GM23248 (cell line): ENCODE results near the gene CCR3. TPM values are rescaled to one million over a fixed set of nuclear protein-coding genes. Genes with fewer than 3 reads are reported as not detected.

ENCODE experiments used
- DNase-seq: peaks from one replicate; pipeline ENCODE4 v3.0.0-alpha.2; 2015
- H2AFZ ChIP-seq: fragments of 200-600 bp; sonication (generic); 2 replicates; pipeline ENCODE4 v1.6.1; 2016; ENCODE audit warnings: antibody characterized with exemption
- H3F3A ChIP-seq: fragments of 200-600 bp; sonication (generic); 2 replicates; pipeline ENCODE4 v1.6.1; 2016; ENCODE audit warnings: mild to moderate bottlenecking, antibody characterized with exemption, mixed run types; ENCODE audit not compliant: insufficient read depth
- H3K27ac ChIP-seq: fragments of 200-600 bp; sonication (generic); 2 replicates; pipeline ENCODE4 v1.5.1; 2016; ENCODE audit warnings: mild to moderate bottlenecking
- H3K27me3 ChIP-seq: fragments of 200-600 bp; sonication (generic); replicated peaks from 2 replicates; pipeline ENCODE4 v1.6.1; 2016; ENCODE audit warnings: mild to moderate bottlenecking; ENCODE audit not compliant: insufficient read depth
- H3K36me3 ChIP-seq: fragments of 200-600 bp; sonication (generic); 2 replicates; pipeline ENCODE4 v1.6.1; 2016; ENCODE audit warnings: low read depth, mild to moderate bottlenecking
- H3K4me1 ChIP-seq: fragments of 200-600 bp; sonication (generic); 2 replicates; pipeline ENCODE4 v1.6.1; 2016; ENCODE audit warnings: mild to moderate bottlenecking; ENCODE audit not compliant: insufficient read depth
- H3K4me2 ChIP-seq: fragments of 200-600 bp; sonication (generic); one replicate; pipeline ENCODE4 v1.6.1; 2016; ENCODE audit warnings: mild to moderate bottlenecking; ENCODE audit not compliant: unreplicated experiment
- H3K4me3 ChIP-seq: fragments of 200-600 bp; sonication (generic); 2 replicates; pipeline ENCODE4 v1.5.1; 2016; ENCODE audit warnings: mild to moderate bottlenecking
- H3K79me2 ChIP-seq: fragments of 200-600 bp; sonication (generic); 2 replicates; pipeline ENCODE4 v1.6.1; 2016; ENCODE audit warnings: mild to moderate bottlenecking; ENCODE audit not compliant: insufficient read depth
- H3K9ac ChIP-seq: fragments of 200-600 bp; sonication (generic); 2 replicates; pipeline ENCODE4 v1.6.1; 2016; ENCODE audit warnings: mild to moderate bottlenecking
- H3K9me2 ChIP-seq: fragments of 200-600 bp; sonication (generic); 2 replicates; pipeline ENCODE4 v1.6.1; 2016; ENCODE audit warnings: mixed run types, mild to moderate bottlenecking, moderate library complexity; ENCODE audit not compliant: insufficient read depth
- H3K9me3 ChIP-seq: fragments of 200-600 bp; sonication (generic); one replicate; pipeline ENCODE4 v1.6.1; 2017; ENCODE audit warnings: low read depth
- H4K20me1 ChIP-seq: fragments of 200-600 bp; sonication (generic); 2 replicates; pipeline ENCODE4 v1.6.0; 2016; ENCODE audit not compliant: insufficient read depth
- EZH2 ChIP-seq: fragments of 200-600 bp; sonication (generic); IDR thresholded peaks from 2 replicates; pipeline ENCODE4 v1.6.1; 2018; ENCODE audit warnings: antibody characterized with exemption, mild to moderate bottlenecking; ENCODE audit not compliant: insufficient read depth, poor library complexity, severe bottlenecking
- EZH2phosphoT487 ChIP-seq: fragments of 200-600 bp; sonication (generic); IDR thresholded peaks from 2 replicates; pipeline ENCODE4 v1.6.1; 2018; ENCODE audit warnings: antibody characterized with exemption, moderate library complexity, mild to moderate bottlenecking, low read depth; ENCODE audit not compliant: insufficient read depth
- WGBS, 2 experiments: methylation state at CpG; one replicate each; pipeline ENCODE4 v1.1.6; 2015 to 2017; ENCODE audit warnings: low lambda C conversion rate in 2 of 2, low coverage in 1 of 2; ENCODE audit errors: missing lambda C conversion rate in 2 of 2; 5-methylcytosine and 5-hydroxymethylcytosine counted together
- in situ Hi-C: fragments of 300-500 bp; cut with MboI; formaldehyde crosslinking; loops from 2 replicates; pipeline ENCODE4 v1.15.0; 2020
- polyA plus RNA-seq: library from polyadenylated mRNA; unstranded; fragments of >200 nt; fragmentation: Nextera tagmentation; extraction: Ambion mirVana; gene quantifications from 2 replicates; pipeline ENCODE4 v1.2.1, GENCODE V29; 2016
- total RNA-seq: library from RNA; depleted of rRNA; stranded (reverse); fragments of >200 nt; shearing (Covaris generic); gene quantifications from 2 replicates; pipeline ENCODE4 v1.2.3, GENCODE V29; 2014

The CCR3 gene
- total and polyA plus RNA-seq, 2 experiments from 2014 or later, result not detected

- H3K4me2 ChIP-seq, result no peak overlapping the region
- no peak for DNase-seq
- H3K79me2 ChIP-seq, result no peaks in the 10 kb centered on the region
- TF ChIP-seq EZH2 (no peak), EZH2phosphoT487 (no peak)
- H3K4me1 ChIP-seq, result no peaks in the 10 kb centered on the region
- in situ Hi-C loops, result no loop called here
- H3K4me3 ChIP-seq, result no peak overlapping the region
- no peaks in the 10 kb centered on the region for H3K36me3 ChIP-seq
- H3K9me2 ChIP-seq, result no peaks in the 10 kb centered on the region
- H3K9ac ChIP-seq, result no peak overlapping the region
- 11 to 27% methylated on average over 3 of the region's 3 CpGs for WGBS, 2 experiments
- no peaks in the 10 kb centered on the region for H3F3A ChIP-seq
- no peaks in the 10 kb centered on the region for H4K20me1 ChIP-seq
- H3K27me3 ChIP-seq, result peaks cover 26% of the 10 kb centered on the region
- H2AFZ ChIP-seq, result no peak overlapping the region
- H3K9me3 ChIP-seq, result no peaks in the 10 kb centered on the region
- no peak overlapping the region for H3K27ac ChIP-seq
These were observed 58.2 kb downstream of the CCR3 start for GRCh38 chr3:46300461-46300789.

DNA sequence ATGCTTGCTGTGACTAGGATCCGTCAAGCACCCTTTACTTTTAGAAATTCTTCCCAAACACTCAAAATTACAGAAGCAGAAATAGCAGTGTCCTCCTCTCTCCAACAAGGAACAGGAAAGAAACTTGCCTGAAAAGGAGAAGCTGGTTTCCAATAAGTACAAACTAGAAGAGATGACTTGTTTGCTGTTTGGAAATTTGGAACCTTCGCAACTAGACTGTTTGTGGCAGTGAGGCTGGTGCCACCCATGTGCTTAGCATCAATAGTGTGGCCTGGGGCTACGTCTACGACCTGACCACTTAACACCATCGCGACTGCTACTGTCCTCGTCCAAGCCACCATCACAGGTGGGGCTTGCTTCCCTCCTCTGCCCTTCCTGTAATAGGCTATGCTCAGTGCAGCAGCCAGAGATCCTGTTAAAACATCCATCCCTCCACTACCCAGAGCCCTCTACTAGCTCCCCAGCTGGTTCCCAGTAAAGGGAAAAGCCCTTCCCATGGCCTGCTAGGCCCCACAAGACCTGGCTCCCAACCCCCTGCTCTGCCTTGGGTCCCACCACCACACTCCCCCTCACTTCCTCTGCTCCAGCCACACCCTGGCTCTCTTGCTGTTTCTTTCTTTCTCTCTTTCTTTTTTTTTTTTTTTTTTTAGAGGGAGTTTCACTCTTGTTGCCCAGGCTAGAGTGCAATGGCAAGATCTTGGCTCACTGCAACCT, 59.0 kb downstream of the CCR3 start:
- TF ChIP-seq EZH2phosphoT487 (no peak), EZH2 (no peak)
- no peak overlapping the region for H2AFZ ChIP-seq
- no peaks in the 10 kb centered on the region for H3F3A ChIP-seq
- WGBS, 2 experiments, result 66% methylated on average over 7 of the region's 7 CpGs
- H3K79me2 ChIP-seq, result no peaks in the 10 kb centered on the region
- H3K9me3 ChIP-seq, result no peaks in the 10 kb centered on the region
- no peak for DNase-seq
- no peak overlapping the region for H3K27ac ChIP-seq
- H3K9me2 ChIP-seq, result no peaks in the 10 kb centered on the region
- H4K20me1 ChIP-seq, result no peaks in the 10 kb centered on the region
- peaks cover 31% of the 10 kb centered on the region for H3K27me3 ChIP-seq
- H3K4me3 ChIP-seq, result no peak overlapping the region
- no peaks in the 10 kb centered on the region for H3K36me3 ChIP-seq
- in situ Hi-C loops, result no loop called here
- H3K4me1 ChIP-seq, result no peaks in the 10 kb centered on the region
- H3K4me2 ChIP-seq, result no peak overlapping the region
- no peak overlapping the region for H3K9ac ChIP-seq

GRCh38 chr3:46303240-46303639, 61.0 kb downstream of the CCR3 start:
- no peaks in the 10 kb centered on the region for H3K36me3 ChIP-seq
- no peaks in the 10 kb centered on the region for H3K9me3 ChIP-seq
- no peak overlapping the region for H3K27ac ChIP-seq
- H3K79me2 ChIP-seq, result no peaks in the 10 kb centered on the region
- H3K27me3 ChIP-seq, result peaks cover 38% of the 10 kb centered on the region
- no peaks in the 10 kb centered on the region for H4K20me1 ChIP-seq
- DNase-seq, result no peak
- no peak overlapping the region for H3K4me3 ChIP-seq
- no peak overlapping the region for H2AFZ ChIP-seq
- H3K9ac ChIP-seq, result no peak overlapping the region
- TF ChIP-seq EZH2phosphoT487, result no peak
- TF ChIP-seq EZH2, result no peak
- no peaks in the 10 kb centered on the region for H3K4me1 ChIP-seq
- no peaks in the 10 kb centered on the region for H3F3A ChIP-seq
- H3K9me2 ChIP-seq, result no peaks in the 10 kb centered on the region
- in situ Hi-C loops, result no loop called here
- WGBS, 2 experiments, result 63 to 65% methylated on average over 3 of the region's 3 CpGs
- no peak overlapping the region for H3K4me2 ChIP-seq

- no peak overlapping the region for H3K27ac ChIP-seq
- H3K9me2 ChIP-seq, result no peaks in the 10 kb centered on the region
- WGBS, 2 experiments, result 80 to 86% methylated on average over 3 of the region's 3 CpGs
- H3F3A ChIP-seq, result no peaks in the 10 kb centered on the region
- no peaks in the 10 kb centered on the region for H3K9me3 ChIP-seq
- DNase-seq, result no peak
- no peaks in the 10 kb centered on the region for H3K36me3 ChIP-seq
- H2AFZ ChIP-seq, result no peak overlapping the region
- H3K4me1 ChIP-seq, result no peaks in the 10 kb centered on the region
- in situ Hi-C loops, result no loop called here
- no peaks in the 10 kb centered on the region for H4K20me1 ChIP-seq
- H3K27me3 ChIP-seq, result peaks cover 41% of the 10 kb centered on the region
- H3K79me2 ChIP-seq, result no peaks in the 10 kb centered on the region
- no peak overlapping the region for H3K4me2 ChIP-seq
- H3K4me3 ChIP-seq, result no peak overlapping the region
- no peak overlapping the region for H3K9ac ChIP-seq
- TF ChIP-seq EZH2, result no peak
- TF ChIP-seq EZH2phosphoT487, result no peak
These were observed 62.5 kb downstream of the CCR3 start for GRCh38 chr3:46304739-46305138.
